Right atrium auricular region (tissue), 2 donors: ENCODE measurements around the gene STARD3. TPM values are rescaled to one million over a fixed set of nuclear protein-coding genes. Genes with fewer than 3 reads are reported as not detected.

Source experiments
- DNase-seq: peaks from one replicate; pipeline ENCODE4 v3.0.0-alpha.2; 2019; ENCODE audit warnings: low spot score
- H3K27ac ChIP-seq, 2 donors: fragments of 200-600 bp; sonication (generic); 1 replicate in 1 of 2; 2 replicates in 1 of 2; pipeline ENCODE4 v1.5.1; 2016 to 2019
- H3K27me3 ChIP-seq, 2 donors: fragments of 200-600 bp; sonication (generic); one replicate each; pipeline versions ENCODE4 v1.5.1 to v1.6.0; 2017 to 2019
- H3K36me3 ChIP-seq: fragments of 200-600 bp; sonication (generic); one replicate; pipeline ENCODE4 v1.5.1; 2016
- H3K4me1 ChIP-seq, 2 donors: fragments of 200-600 bp; sonication (generic); one replicate each; pipeline versions ENCODE4 v1.5.1 to v1.6.0; 2017 to 2019
- H3K4me3 ChIP-seq, 2 donors: fragments of 200-600 bp; sonication (generic); 1 replicate in 1 of 2; 2 replicates in 1 of 2; pipeline ENCODE4 v1.5.1; 2017 to 2019; ENCODE audit warnings: mild to moderate bottlenecking in 1 of 2, moderate library complexity in 1 of 2
- H3K9me3 ChIP-seq, 2 donors: fragments of 200-600 bp; sonication (generic); one replicate each; pipeline ENCODE4 v1.5.1; 2019
- CTCF ChIP-seq, 2 donors: fragments of 200-600 bp; sonication (generic); IDR thresholded peaks; one replicate each; pipeline ENCODE4 v1.5.1; 2019; ENCODE audit warnings: antibody characterized with exemption in 2 of 2
- total RNA-seq, 2 donors: library from RNA; depleted of rRNA; stranded (reverse); fragments of >200 nt; gene quantifications; one replicate each; pipeline ENCODE4 v1.1.0, GENCODE V29; 2016

STARD3 gene
- total RNA-seq, 2 donors from 2014 or later: 18.5 to 22.2 TPM

- H3K36me3 ChIP-seq: no peaks in the 10 kb centered on the region
- peaks cover 0 to 31% of the 10 kb centered on the region in 2 donors for H3K4me1 ChIP-seq
- no peak overlapping the region for H3K27ac ChIP-seq
- no peak overlapping the region for H3K4me3 ChIP-seq
- peaks cover 0 to 2% of the 10 kb centered on the region in 2 donors for H3K27me3 ChIP-seq
- TF ChIP-seq CTCF (IDR thresholded peaks at IDR 0.05): peak; percentile 98 to 99
- DNase-seq: peak; percentile 93
- H3K9me3 ChIP-seq: no peaks in the 10 kb centered on the region
These were observed 15.2 kb upstream of the STARD3 start for GRCh38 chr17:39621523-39622379.

- DNase-seq: no peak
- no peak for TF ChIP-seq CTCF (IDR thresholded peaks at IDR 0.05)
- Histone ChIP-seq H3K36me3 (no peaks in the 10 kb centered on the region), H3K27ac (no peak overlapping the region), H3K4me3 (no peak overlapping the region), H3K9me3 (no peaks in the 10 kb centered on the region), H3K27me3 (peaks cover 0 to 7% of the 10 kb centered on the region in 2 donors), H3K4me1 (peaks cover 0 to 33% of the 10 kb centered on the region in 2 donors)
These were observed 14.5 kb upstream of the STARD3 start for GRCh38 chr17:39622380-39623006.

GRCh38 chr17:39623356-39623950 lies 13.5 kb upstream of the STARD3 start:
- peak; percentile 92 to 97 for TF ChIP-seq CTCF (IDR thresholded peaks at IDR 0.05)
- DNase-seq: peak; percentile 89
- H3K9me3 ChIP-seq: no peaks in the 10 kb centered on the region
- peaks cover 0 to 8% of the 10 kb centered on the region in 2 donors for H3K27me3 ChIP-seq
- H3K36me3 ChIP-seq: no peaks in the 10 kb centered on the region
- H3K4me3 ChIP-seq: no peak overlapping the region
- no peak overlapping the region for H3K27ac ChIP-seq
- peaks cover 0 to 31% of the 10 kb centered on the region in 2 donors for H3K4me1 ChIP-seq

GRCh38 chr17:39624313-39624712 lies 12.6 kb upstream of the STARD3 start:
- H3K9me3 ChIP-seq: no peaks in the 10 kb centered on the region
- no peak for TF ChIP-seq CTCF (IDR thresholded peaks at IDR 0.05)
- peaks cover 0 to 27% of the 10 kb centered on the region in 2 donors for H3K4me1 ChIP-seq
- DNase-seq: no peak
- H3K27ac ChIP-seq: no peak overlapping the region
- H3K27me3 ChIP-seq: peaks cover 0 to 8% of the 10 kb centered on the region in 2 donors
- H3K4me3 ChIP-seq: no peak overlapping the region
- no peaks in the 10 kb centered on the region for H3K36me3 ChIP-seq

- no peak for TF ChIP-seq CTCF (IDR thresholded peaks at IDR 0.05)
- Histone ChIP-seq H3K9me3 (no peaks in the 10 kb centered on the region), H3K27ac (no peak overlapping the region), H3K4me1 (peaks cover 0 to 27% of the 10 kb centered on the region in 2 donors), H3K27me3 (peaks cover 0 to 8% of the 10 kb centered on the region in 2 donors), H3K4me3 (no peak overlapping the region), H3K36me3 (no peaks in the 10 kb centered on the region)
- DNase-seq: no peak
These were observed 11.7 kb upstream of the STARD3 start for GRCh38 chr17:39625198-39625785.
